ENCODE results near the gene TYRP1.

DNA sequence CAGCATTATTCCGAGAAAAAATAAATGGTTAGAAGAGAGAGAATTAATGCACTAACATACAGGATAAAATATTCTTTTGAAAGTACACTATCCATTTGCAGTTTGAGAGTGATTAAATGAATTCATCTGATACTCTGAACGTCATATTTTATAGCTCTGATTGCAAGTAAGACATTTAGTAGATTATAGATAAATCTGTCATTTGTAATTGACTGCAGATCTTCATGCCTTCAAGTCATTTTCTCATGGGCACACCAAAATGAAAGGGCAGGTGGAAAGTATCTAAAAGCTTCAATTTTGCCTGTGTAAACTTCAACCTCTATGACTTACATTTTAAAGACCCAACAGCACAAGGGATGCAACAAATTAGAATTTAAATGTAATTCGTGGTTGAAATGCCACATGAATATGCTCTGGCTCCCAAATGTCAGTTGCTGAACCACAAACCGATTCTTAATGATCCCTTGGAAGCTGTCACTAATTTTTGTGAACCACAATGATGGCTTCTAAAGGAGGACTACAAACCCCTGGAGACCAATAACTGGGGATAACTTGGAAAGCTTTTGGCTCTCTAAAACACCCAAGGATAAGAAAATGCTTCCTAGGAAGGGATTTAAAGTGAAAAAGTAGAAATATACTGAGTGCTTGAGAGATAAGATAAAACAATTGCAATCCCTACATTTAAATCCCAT, 3.9 kb downstream of the TYRP1 start:
- no peak for TF ChIP-seq POLR2A (IDR thresholded peaks at IDR 0.05)
- TF ChIP-seq, protein P1, sequence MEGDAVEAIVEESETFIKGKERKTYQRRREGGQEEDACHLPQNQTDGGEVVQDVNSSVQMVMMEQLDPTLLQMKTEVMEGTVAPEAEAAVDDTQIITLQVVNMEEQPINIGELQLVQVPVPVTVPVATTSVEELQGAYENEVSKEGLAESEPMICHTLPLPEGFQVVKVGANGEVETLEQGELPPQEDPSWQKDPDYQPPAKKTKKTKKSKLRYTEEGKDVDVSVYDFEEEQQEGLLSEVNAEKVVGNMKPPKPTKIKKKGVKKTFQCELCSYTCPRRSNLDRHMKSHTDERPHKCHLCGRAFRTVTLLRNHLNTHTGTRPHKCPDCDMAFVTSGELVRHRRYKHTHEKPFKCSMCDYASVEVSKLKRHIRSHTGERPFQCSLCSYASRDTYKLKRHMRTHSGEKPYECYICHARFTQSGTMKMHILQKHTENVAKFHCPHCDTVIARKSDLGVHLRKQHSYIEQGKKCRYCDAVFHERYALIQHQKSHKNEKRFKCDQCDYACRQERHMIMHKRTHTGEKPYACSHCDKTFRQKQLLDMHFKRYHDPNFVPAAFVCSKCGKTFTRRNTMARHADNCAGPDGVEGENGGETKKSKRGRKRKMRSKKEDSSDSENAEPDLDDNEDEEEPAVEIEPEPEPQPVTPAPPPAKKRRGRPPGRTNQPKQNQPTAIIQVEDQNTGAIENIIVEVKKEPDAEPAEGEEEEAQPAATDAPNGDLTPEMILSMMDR (IDR thresholded peaks at IDR 0.05) = no peak
- no peak for TF ChIP-seq EP300 (IDR thresholded peaks at IDR 0.05)
- no peak for TF ChIP-seq POLR2AphosphoS5 (IDR thresholded peaks at IDR 0.05)

Measured in suprapubic skin (tissue), 4 donors.